ENCODE measurements around the gene SPTBN1.
A peak's percentile ranks its signal among the peaks of the same experiment; 100 is the strongest.

SPTBN1 gene

GRCh38 chr2:54638103-54638502 is 182.0 kb downstream of the SPTBN1 start:
- no peak for DNase-seq

GRCh38 chr2:54638774-54639187 is 182.7 kb downstream of the SPTBN1 start:
- no peak for DNase-seq

- DNase-seq, result no peak
Measured at GRCh38 chr2:54639609-54640008, 183.5 kb downstream of the SPTBN1 start.

- no peak for DNase-seq
Measured at GRCh38 chr2:54640834-54641540, 184.9 kb downstream of the SPTBN1 start.

GRCh38 chr2:54641988-54642387 is 185.9 kb downstream of the SPTBN1 start:
- no peak for DNase-seq

GRCh38 chr2:54642677-54643430 is 186.7 kb downstream of the SPTBN1 start:
- DNase-seq, result no peak

- no peak for DNase-seq
Measured at GRCh38 chr2:54644236-54644635, 188.1 kb downstream of the SPTBN1 start.

- no peak for DNase-seq
Measured at GRCh38 chr2:54646170-54646927, 190.2 kb downstream of the SPTBN1 start.

GRCh38 chr2:54648256-54648655 is 192.1 kb downstream of the SPTBN1 start:
- no peak for DNase-seq

GRCh38 chr2:54649191-54649590 is 193.1 kb downstream of the SPTBN1 start:
- DNase-seq, result no peak

- DNase-seq, result no peak
Measured at GRCh38 chr2:54649633-54650032, 193.5 kb downstream of the SPTBN1 start.

- no peak for DNase-seq
Measured at GRCh38 chr2:54650612-54651011, 194.5 kb downstream of the SPTBN1 start.

- DNase-seq, result no peak
Measured at GRCh38 chr2:54651291-54651690, 195.2 kb downstream of the SPTBN1 start.

- no peak for DNase-seq
Measured at GRCh38 chr2:54652540-54652939, 196.4 kb downstream of the SPTBN1 start.

- no peak for DNase-seq
Measured at GRCh38 chr2:54653572-54654204, 197.6 kb downstream of the SPTBN1 start.

- DNase-seq, result no peak
Measured at GRCh38 chr2:54655046-54655809, 199.1 kb downstream of the SPTBN1 start.

GRCh38 chr2:54656863-54657262 is 200.7 kb downstream of the SPTBN1 start:
- no peak for DNase-seq

- peak; percentile 29 for DNase-seq
Measured at GRCh38 chr2:54657664-54658083, 201.5 kb downstream of the SPTBN1 start.

- no peak for DNase-seq
Measured at GRCh38 chr2:54658564-54659071, 202.5 kb downstream of the SPTBN1 start.

GRCh38 chr2:54659527-54659926 is 203.4 kb downstream of the SPTBN1 start:
- DNase-seq, result no peak

- DNase-seq, result no peak
Measured at GRCh38 chr2:54660752-54661151, 204.6 kb downstream of the SPTBN1 start.

GRCh38 chr2:54663424-54664030 is 207.4 kb downstream of the SPTBN1 start:
- DNase-seq, result no peak
